ENCODE results near the gene IL18RAP. TPM values are rescaled to one million over a fixed set of nuclear protein-coding genes. Genes with fewer than 3 reads are reported as not detected.

The IL18RAP gene
- total RNA-seq, 1 experiment from 2014 or later: not detected

- DNase-seq: no peak
- no peaks in the 10 kb centered on the region for H3K27me3 ChIP-seq (replicated peaks; ENCODE audit: control insufficient read depth, insufficient read depth, low read length)
- TF ChIP-seq CTCF (IDR thresholded peaks at IDR 0.05; ENCODE audit: insufficient read depth in 1 of 2, low read depth in 1 of 2, low read length in 1 of 2, severe bottlenecking in 1 of 2, unreplicated experiment in 1 of 2): no peak
- H3K4me3 Mint-ChIP-seq (ENCODE audit: unreplicated experiment): no peak overlapping the region
- H3K4me1 ChIP-seq: peaks cover 17% of the 10 kb centered on the region
- H3K9me3 Mint-ChIP-seq (ENCODE audit: unreplicated experiment): peaks cover 17% of the 10 kb centered on the region
- H3K36me3 ChIP-seq (ENCODE audit: control insufficient read depth, insufficient read depth, low read length): no peaks in the 10 kb centered on the region
- H3K36me3 Mint-ChIP-seq (ENCODE audit: insufficient read depth, unreplicated experiment): no peaks in the 10 kb centered on the region
- H3K27me3 Mint-ChIP-seq (ENCODE audit: insufficient read depth, unreplicated experiment): no peaks in the 10 kb centered on the region
- H3K9me3 ChIP-seq: peaks cover 4% of the 10 kb centered on the region; the same call in 1 of the 2 replicates
- intact Hi-C loops (cut with micrococcal nuclease; ENCODE audit: unreplicated experiment): no loop called here
- ChIA-PET POLR2A (no interaction called here), CTCF (interaction anchor here (1.3 kb wide), 1 partner anchor 146 kb away, joined by 6 read pairs; no protein-coding TSS in a partner anchor)
- H3K4me1 Mint-ChIP-seq (ENCODE audit: low read depth, unreplicated experiment): no peaks in the 10 kb centered on the region
- BruUV-seq (replicated peaks): no TSS peak
- H3K4me3 ChIP-seq (ENCODE audit: low read depth, low read length): no peak overlapping the region
- H3K27ac Mint-ChIP-seq (ENCODE audit: unreplicated experiment): no peak overlapping the region
Observed at GRCh38 chr2:102470168-102470567, 47.2 kb downstream of the IL18RAP start.

- intact Hi-C loops (cut with micrococcal nuclease; ENCODE audit: unreplicated experiment): loop anchor here (1.0 kb wide), 5 partner anchors 47 to 230 kb away; no protein-coding TSS in a partner anchor
- peak; percentile 63 to 72 for DNase-seq
- peaks cover 17% of the 10 kb centered on the region for H3K4me1 ChIP-seq
- peaks cover 4% of the 10 kb centered on the region; the same call in 1 of the 2 replicates for H3K9me3 ChIP-seq
- no peaks in the 10 kb centered on the region for H3K36me3 Mint-ChIP-seq (ENCODE audit: insufficient read depth, unreplicated experiment)
- no peak within 1 kb of the TSS for H3K4me3 Mint-ChIP-seq (ENCODE audit: unreplicated experiment)
- no peaks in the 10 kb centered on the region for H3K36me3 ChIP-seq (ENCODE audit: control insufficient read depth, insufficient read depth, low read length)
- ChIA-PET POLR2A (no interaction called here), CTCF (interaction anchor here (0.9 to 2.7 kb wide), 7 partner anchors 11 to 230 kb away, joined by 3 to 28 read pairs (median 3); no protein-coding TSS in a partner anchor)
- no TSS peak for BruUV-seq (replicated peaks)
- peak; percentile 89 to 91 for TF ChIP-seq CTCF (IDR thresholded peaks at IDR 0.05; ENCODE audit: insufficient read depth in 1 of 2, low read depth in 1 of 2, low read length in 1 of 2, severe bottlenecking in 1 of 2, unreplicated experiment in 1 of 2)
- H3K27me3 Mint-ChIP-seq (ENCODE audit: insufficient read depth, unreplicated experiment): no peaks in the 10 kb centered on the region
- no peak within 1 kb of the TSS for H3K27ac Mint-ChIP-seq (ENCODE audit: unreplicated experiment)
- no peak within 1 kb of the TSS for H3K4me3 ChIP-seq (ENCODE audit: low read depth, low read length)
- no peaks in the 10 kb centered on the region for H3K4me1 Mint-ChIP-seq (ENCODE audit: low read depth, unreplicated experiment)
- peaks cover 38% of the 10 kb centered on the region for H3K9me3 Mint-ChIP-seq (ENCODE audit: unreplicated experiment)
- no peaks in the 10 kb centered on the region for H3K27me3 ChIP-seq (replicated peaks; ENCODE audit: control insufficient read depth, insufficient read depth, low read length)
Observed at GRCh38 chr2:102473020-102473419, 50.1 kb downstream of the IL18RAP start, which contains the start of gene SLC9A4. Gene SLC9A4, plus strand, starts transcription at chr2:102473226. Its CDS starts 534 bp downstream, at chr2:102473760.

DNA sequence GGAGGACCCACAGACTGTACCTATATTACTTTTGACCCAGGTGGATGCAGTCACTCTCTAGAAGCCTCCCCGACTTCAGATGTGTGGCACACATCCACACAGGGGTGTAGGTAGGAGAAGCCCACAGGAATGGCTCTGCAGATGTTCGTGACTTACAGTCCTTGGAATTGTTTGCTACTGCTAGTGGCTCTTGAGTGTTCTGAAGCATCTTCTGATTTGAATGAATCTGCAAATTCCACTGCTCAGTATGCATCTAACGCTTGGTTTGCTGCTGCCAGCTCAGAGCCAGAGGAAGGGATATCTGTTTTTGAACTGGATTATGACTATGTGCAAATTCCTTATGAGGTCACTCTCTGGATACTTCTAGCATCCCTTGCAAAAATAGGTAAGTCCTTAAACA lies 50.7 kb downstream of the IL18RAP start:
- H3K4me3 ChIP-seq (ENCODE audit: low read depth, low read length): no peak overlapping the region
- intact Hi-C loops (cut with micrococcal nuclease; ENCODE audit: unreplicated experiment): loop anchor here (1.0 kb wide), 5 partner anchors 47 to 230 kb away; no protein-coding TSS in a partner anchor
- H3K4me3 Mint-ChIP-seq (ENCODE audit: unreplicated experiment): no peak overlapping the region
- H3K27me3 Mint-ChIP-seq (ENCODE audit: insufficient read depth, unreplicated experiment): no peaks in the 10 kb centered on the region
- H3K4me1 ChIP-seq: peaks cover 17% of the 10 kb centered on the region
- POLR2A ChIA-PET: no interaction called here
- no peak for TF ChIP-seq CTCF (IDR thresholded peaks at IDR 0.05; ENCODE audit: insufficient read depth in 1 of 2, low read depth in 1 of 2, low read length in 1 of 2, severe bottlenecking in 1 of 2, unreplicated experiment in 1 of 2)
- peaks cover 42% of the 10 kb centered on the region for H3K9me3 Mint-ChIP-seq (ENCODE audit: unreplicated experiment)
- no peaks in the 10 kb centered on the region for H3K36me3 Mint-ChIP-seq (ENCODE audit: insufficient read depth, unreplicated experiment)
- H3K4me1 Mint-ChIP-seq (ENCODE audit: low read depth, unreplicated experiment): no peaks in the 10 kb centered on the region
- no peak overlapping the region for H3K27ac Mint-ChIP-seq (ENCODE audit: unreplicated experiment)
- H3K9me3 ChIP-seq: peaks cover 4% of the 10 kb centered on the region; the same call in 1 of the 2 replicates
- no peaks in the 10 kb centered on the region for H3K36me3 ChIP-seq (ENCODE audit: control insufficient read depth, insufficient read depth, low read length)
- DNase-seq: no peak
- BruUV-seq (replicated peaks): no TSS peak
- CTCF ChIA-PET: interaction anchor here (0.9 to 2.7 kb wide), 7 partner anchors 10 to 230 kb away, joined by 3 to 28 read pairs (median 3); no protein-coding TSS in a partner anchor
- H3K27me3 ChIP-seq (replicated peaks; ENCODE audit: control insufficient read depth, insufficient read depth, low read length): no peaks in the 10 kb centered on the region

Measured in Caco-2 (cell line).